ENCODE measurements around the gene LTBR. TPM values are rescaled to one million over a fixed set of nuclear protein-coding genes. Genes with fewer than 3 reads are reported as not detected.

LTBR gene
- total and polyA plus RNA-seq, 2 donors (not counting 3 experiments of a cell fraction or from before 2014, with no cell fraction given): 70.7 to 102 TPM

GRCh38 chr12:6382371-6382770, 1.6 kb upstream of the LTBR start:
- no peak for DNase-seq (ENCODE audit: low read depth, low spot score)
- Histone ChIP-seq H3K36me3 (ENCODE audit: control insufficient read depth in 2 of 2, extremely low read depth in 1 of 2, insufficient read depth in 2 of 2, low read length in 2 of 2) (peaks cover 5 to 6% of the 10 kb centered on the region in 2 experiments), H3K4me1 (ENCODE audit: control insufficient read depth, extremely low read depth, insufficient read depth, low read length) (peaks cover 20% of the 10 kb centered on the region), H3K4me2 (ENCODE audit: insufficient read depth, low read length) (no peak overlapping the region), H3K9me1 (replicated peaks; ENCODE audit: control insufficient read depth, extremely low read depth, insufficient read depth, low read length) (no peaks in the 10 kb centered on the region), H3K27ac (ENCODE audit: insufficient read depth, low read depth, low read length) (no peak overlapping the region), H3K79me2 (ENCODE audit: control insufficient read depth, insufficient read depth, low read length) (peaks cover 20% of the 10 kb centered on the region), H3K9me3 (replicated peaks; ENCODE audit: control insufficient read depth, insufficient read depth, low read length) (no peaks in the 10 kb centered on the region), H4K20me1 (replicated peaks; ENCODE audit: control insufficient read depth, extremely low read depth, insufficient read depth, low read length) (no peaks in the 10 kb centered on the region), H3K9ac (replicated peaks; ENCODE audit: extremely low read depth, insufficient read depth, low read length) (no peak overlapping the region), H2AFZ (ENCODE audit: low read depth, low read length) (no peak overlapping the region), H3K4me3 (replicated peaks in 1 of 3; ENCODE audit: insufficient read depth in 1 of 3, low read depth in 1 of 3, low read length in 3 of 3) (no peak overlapping the region), H3K27me3 (ENCODE audit: control insufficient read depth in 2 of 2, insufficient read depth in 2 of 2, low read length in 2 of 2) (no peaks in the 10 kb centered on the region)
- TF ChIP-seq POLR2AphosphoS5 (IDR thresholded peaks at IDR 0.05; ENCODE audit: insufficient read depth, low read depth, low read length) (no peak), MYC (IDR thresholded peaks at IDR 0.05; ENCODE audit: low read depth, low read length) (no peak), JUN (IDR thresholded peaks at IDR 0.05; ENCODE audit: borderline replicate concordance, insufficient read depth, insufficient read length, low read depth) (no peak), CTCF (IDR thresholded peaks at IDR 0.05; ENCODE audit: extremely low read depth in 1 of 2, insufficient read depth in 1 of 2, low read depth in 1 of 2, low read length in 2 of 2) (no peak), GATA2 (IDR thresholded peaks at IDR 0.05; ENCODE audit: insufficient read depth, insufficient read length, low read depth, low read length) (no peak), FOS (IDR thresholded peaks at IDR 0.05; ENCODE audit: borderline replicate concordance, insufficient read depth, low read length) (no peak), EZH2 (IDR thresholded peaks at IDR 0.05; ENCODE audit: borderline replicate concordance, low read depth, low read length, severe bottlenecking) (no peak), POLR2A (IDR thresholded peaks at IDR 0.05; ENCODE audit: low read depth, low read length) (no peak), MAX (IDR thresholded peaks at IDR 0.05; ENCODE audit: insufficient read depth, insufficient read length) (no peak)
- dilution Hi-C loops (cut with MboI; ENCODE audit: extremely low pct_ligation_motif_present, low sequenced_read_pairs) (no loop called here), intact Hi-C loops (cut with micrococcal nuclease) (no loop called here)
- BruUV-seq (replicated peaks): no TSS peak
- FAIRE-seq: no peak
- ChIA-PET CTCF (interaction anchor here (1.1 to 3.4 kb wide), 2 partner anchors 43 to 46 kb away, joined by 3 to 20 read pairs; no protein-coding TSS in a partner anchor), POLR2A (no interaction called here)

Measured in endothelial cell of umbilical vein (primary cell).